Measurements from ENCODE around the gene CDPF1. TPM values are rescaled to one million over a fixed set of nuclear protein-coding genes. Genes with fewer than 3 reads are reported as not detected.
A peak's percentile ranks its signal among the peaks of the same experiment; 100 is the strongest.

The CDPF1 gene
- total and polyA plus RNA-seq, 2 of the 4 experiments (the other 2 are of a cell fraction) = 11.5 to 14.5 TPM

DNA sequence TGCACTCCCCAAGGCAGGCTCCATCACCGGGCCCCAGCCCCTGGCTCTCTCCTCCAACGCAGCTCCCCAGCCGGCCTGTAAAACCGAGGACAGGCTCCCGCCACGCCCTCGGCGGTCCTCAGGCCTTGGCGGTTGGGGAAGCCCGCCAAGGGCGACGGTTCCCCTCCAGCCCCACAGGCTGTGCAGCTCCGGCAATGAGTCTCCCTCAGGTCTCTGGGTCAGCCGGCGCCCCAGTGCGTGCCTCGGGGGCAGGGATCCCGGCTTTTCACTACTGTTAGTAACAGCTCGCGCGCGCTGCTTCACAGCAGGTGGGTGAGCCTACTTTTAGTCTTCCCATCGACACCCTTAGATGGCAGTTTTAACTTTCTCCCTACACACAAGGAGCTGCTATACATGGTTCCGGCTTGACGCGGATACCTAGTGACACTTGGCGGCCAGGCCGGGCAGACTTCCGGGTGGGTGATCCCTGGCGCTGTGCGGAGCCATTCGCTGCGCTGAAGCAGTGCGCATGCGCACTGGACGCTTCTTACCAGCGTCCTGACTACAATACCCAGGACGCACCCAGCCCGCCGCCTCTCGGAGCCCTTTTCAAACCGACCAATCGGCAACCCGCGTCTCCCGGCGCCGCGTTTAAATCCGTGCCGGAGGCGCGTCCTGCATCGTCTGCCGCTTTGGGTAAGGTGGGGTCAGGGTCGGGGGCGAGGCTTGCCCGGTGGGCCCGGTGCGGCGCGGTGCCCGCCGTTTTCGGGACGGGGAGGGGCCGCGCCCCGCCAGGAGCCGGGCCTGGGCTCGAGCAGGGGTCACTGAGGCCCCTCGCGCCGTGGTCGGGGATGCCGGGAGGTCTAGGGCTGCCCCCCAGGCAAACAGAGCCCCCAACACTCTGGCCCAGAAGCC is 46.4 kb upstream of the CDPF1 start, which contains the start of gene GTSE1:
GTSE1 (plus strand) TSS at position 614 of the 894 bp plus-strand sequence. CDS start 531 bp downstream, outside the sequence.
- intact Hi-C loops (cut with micrococcal nuclease) = loop anchor here (5.0 kb wide), 1 partner anchor 174 kb away; no protein-coding TSS in a partner anchor

More for the DNA sequence above, 46.4 kb upstream of the CDPF1 start, which contains the start of gene GTSE1:
- H3K9me3 ChIP-seq (ENCODE audit: control insufficient read depth, insufficient read depth, low read length) = no peaks in the 10 kb centered on the region
- peak within 1 kb of the TSS; percentile 76 to 99 for H4K8ac ChIP-seq (ENCODE audit: low read depth in 2 of 2, low read length in 2 of 2)
- peak within 1 kb of the TSS; percentile 84 for H3K9ac ChIP-seq (ENCODE audit: low read depth, low read length)
- H3K56ac ChIP-seq (ENCODE audit: extremely low read depth, insufficient read depth, low read length) = peak within 1 kb of the TSS; percentile 82
- 1% methylated on average over 30 of the region's 76 CpGs; no CpG with 5 or more reads in 1 of the 2 experiments for WGBS, 2 experiments (ENCODE audit: extremely low coverage in 2 of 2, insufficient read length in 1 of 2)
- BruUV-seq (replicated peaks) = no TSS peak
- peak within 1 kb of the TSS; percentile 73 for H2BK5ac ChIP-seq (ENCODE audit: low read depth, low read length, poor library complexity, severe bottlenecking)
- H3K27ac ChIP-seq (ENCODE audit: insufficient read depth, low read length) = peak within 1 kb of the TSS; percentile 71
- DNase-seq (peak; percentile 96), ATAC-seq (ENCODE audit: low read depth) (peak; percentile 98)
- TF ChIP-seq NFE2L2 (IDR thresholded peaks at IDR 0.05; ENCODE audit: low read depth, low read length) (no peak), MXI1 (IDR thresholded peaks at IDR 0.05; ENCODE audit: borderline replicate concordance, low read depth, low read length) (peak; percentile 96), MAZ (IDR thresholded peaks at IDR 0.05; ENCODE audit: borderline replicate concordance, low read depth, low read length) (0 out of 2 replicates have a peak, but pooled peaks have one; percentile 13), BHLHE40 (IDR thresholded peaks at IDR 0.05; ENCODE audit: low read depth, low read length) (no peak), RAD21 (IDR thresholded peaks at IDR 0.05; ENCODE audit: low read length) (peak; percentile 42; the same call in 1 of the 2 replicates), RCOR1 (IDR thresholded peaks at IDR 0.05; ENCODE audit: insufficient replicate concordance, low read length) (no peak), CHD1 (IDR thresholded peaks at IDR 0.05; ENCODE audit: low read depth, low read length) (no peak)
- TF ChIP-seq, protein P1, sequence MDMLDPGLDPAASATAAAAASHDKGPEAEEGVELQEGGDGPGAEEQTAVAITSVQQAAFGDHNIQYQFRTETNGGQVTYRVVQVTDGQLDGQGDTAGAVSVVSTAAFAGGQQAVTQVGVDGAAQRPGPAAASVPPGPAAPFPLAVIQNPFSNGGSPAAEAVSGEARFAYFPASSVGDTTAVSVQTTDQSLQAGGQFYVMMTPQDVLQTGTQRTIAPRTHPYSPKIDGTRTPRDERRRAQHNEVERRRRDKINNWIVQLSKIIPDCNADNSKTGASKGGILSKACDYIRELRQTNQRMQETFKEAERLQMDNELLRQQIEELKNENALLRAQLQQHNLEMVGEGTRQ (IDR thresholded peaks at IDR 0.05; ENCODE audit: low read depth, low read length) = no peak; the same call in 1 of the 2 replicates
- TF ChIP-seq, protein P2, sequence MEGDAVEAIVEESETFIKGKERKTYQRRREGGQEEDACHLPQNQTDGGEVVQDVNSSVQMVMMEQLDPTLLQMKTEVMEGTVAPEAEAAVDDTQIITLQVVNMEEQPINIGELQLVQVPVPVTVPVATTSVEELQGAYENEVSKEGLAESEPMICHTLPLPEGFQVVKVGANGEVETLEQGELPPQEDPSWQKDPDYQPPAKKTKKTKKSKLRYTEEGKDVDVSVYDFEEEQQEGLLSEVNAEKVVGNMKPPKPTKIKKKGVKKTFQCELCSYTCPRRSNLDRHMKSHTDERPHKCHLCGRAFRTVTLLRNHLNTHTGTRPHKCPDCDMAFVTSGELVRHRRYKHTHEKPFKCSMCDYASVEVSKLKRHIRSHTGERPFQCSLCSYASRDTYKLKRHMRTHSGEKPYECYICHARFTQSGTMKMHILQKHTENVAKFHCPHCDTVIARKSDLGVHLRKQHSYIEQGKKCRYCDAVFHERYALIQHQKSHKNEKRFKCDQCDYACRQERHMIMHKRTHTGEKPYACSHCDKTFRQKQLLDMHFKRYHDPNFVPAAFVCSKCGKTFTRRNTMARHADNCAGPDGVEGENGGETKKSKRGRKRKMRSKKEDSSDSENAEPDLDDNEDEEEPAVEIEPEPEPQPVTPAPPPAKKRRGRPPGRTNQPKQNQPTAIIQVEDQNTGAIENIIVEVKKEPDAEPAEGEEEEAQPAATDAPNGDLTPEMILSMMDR (conservative IDR thresholded peaks at IDR 0.05; ENCODE audit: low read depth, low read length) = peak; percentile 32; the same call in 1 of the 2 replicates
- peak within 1 kb of the TSS; percentile 91 for H2AK5ac ChIP-seq (ENCODE audit: low read depth, low read length)
- H3K14ac ChIP-seq (replicated peaks; ENCODE audit: low read depth, low read length) = peak within 1 kb of the TSS; percentile 77
- peak within 1 kb of the TSS; percentile 96 for H3K4me2 ChIP-seq (ENCODE audit: low read depth, low read length)
- peak within 1 kb of the TSS; percentile 94 for H2AFZ ChIP-seq (replicated peaks; ENCODE audit: low read length, poor library complexity)
- peak within 1 kb of the TSS; percentile 80 for H3K4ac ChIP-seq (ENCODE audit: low read depth, low read length)
- dilution Hi-C loops (cut with HindIII; ENCODE audit: low sequenced_read_pairs, unreplicated experiment) = no loop called here
- peaks cover 15% of the 10 kb centered on the region; the same call in 1 of the 2 replicates for H3K36me3 ChIP-seq (ENCODE audit: control insufficient read depth, insufficient read depth, low read length)
- H2BK120ac ChIP-seq (ENCODE audit: low read depth, low read length) = peak within 1 kb of the TSS; percentile 17; the same call in 1 of the 2 replicates
- ChIA-PET CTCF (no interaction called here), POLR2A (ENCODE audit: unreplicated experiment) (interaction anchor here (0.5 kb wide), 1 partner anchor 12 kb away, joined by 4 read pairs; no protein-coding TSS in a partner anchor)
- no peak within 1 kb of the TSS; the same call in 2 of the 3 replicates for H2BK15ac ChIP-seq (ENCODE audit: low read depth, low read length)
- peaks cover 11% of the 10 kb centered on the region for H3K4me1 ChIP-seq (ENCODE audit: control insufficient read depth, insufficient read depth, low read length)
- H2BK20ac ChIP-seq (ENCODE audit: low read depth, low read length) = peak within 1 kb of the TSS; percentile 20; the same call in 1 of the 2 replicates
- peaks cover 29% of the 10 kb centered on the region for H3K9me1 ChIP-seq (ENCODE audit: insufficient read depth, low read length)
- peak within 1 kb of the TSS; percentile 47 for H3K4me3 ChIP-seq (ENCODE audit: insufficient read depth, low read depth, low read length)
- H3K79me1 ChIP-seq (ENCODE audit: low read depth in 1 of 2, low read length in 2 of 2) = peaks cover 12 to 45% of the 10 kb centered on the region in 2 experiments; a peak in 3 of 4 replicates
- H4K20me1 ChIP-seq (ENCODE audit: insufficient read depth, low read length) = no peaks in the 10 kb centered on the region
- in situ Hi-C loops (cut with MboI; ENCODE audit: low sequenced_read_pairs) = loop anchor here (5.0 kb wide), 1 partner anchor 174 kb away; no protein-coding TSS in a partner anchor
- H3K23ac ChIP-seq (ENCODE audit: low read depth, low read length) = peak within 1 kb of the TSS; percentile 84
- H3K27me3 ChIP-seq (ENCODE audit: control insufficient read depth, insufficient read depth, low read length) = no peaks in the 10 kb centered on the region
- peak within 1 kb of the TSS; percentile 51 for H4K5ac ChIP-seq (ENCODE audit: low read depth, low read length)
- H3K18ac ChIP-seq (ENCODE audit: low read depth, low read length) = peak within 1 kb of the TSS; percentile 7
- H2AK9ac ChIP-seq (replicated peaks; ENCODE audit: low read depth, low read length, poor library complexity) = peak within 1 kb of the TSS; percentile 90
- H4K91ac ChIP-seq (ENCODE audit: insufficient read depth, low read depth, low read length) = peak within 1 kb of the TSS; percentile 87
